Measurements from ENCODE around the gene CEBPZ. TPM values are rescaled to one million over a fixed set of nuclear protein-coding genes. Genes with fewer than 3 reads are reported as not detected.

The CEBPZ gene
- total RNA-seq, 3 donors from 2014 or later: 37.9 to 51.1 (median 46.9) TPM

DNA sequence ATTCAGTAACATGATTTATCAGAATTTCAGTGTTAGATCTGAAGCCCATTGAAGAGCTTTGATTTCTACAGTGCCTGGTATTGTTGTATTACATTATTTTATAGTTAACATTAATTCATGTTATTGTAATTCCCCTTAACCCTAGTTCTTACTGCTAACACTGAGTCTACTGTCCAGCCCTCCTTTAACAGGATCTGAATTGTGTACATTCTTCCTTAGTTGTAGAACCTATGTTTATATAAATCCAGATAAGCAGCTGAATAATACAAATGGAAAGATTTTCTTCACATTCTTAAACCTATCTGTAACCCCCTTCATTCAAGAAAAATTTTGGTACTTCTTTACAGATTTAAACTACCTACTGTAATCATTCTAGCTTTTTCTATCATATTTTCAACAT, 14.8 kb upstream of the CEBPZ start:
- no peaks in the 10 kb centered on the region for H3K27me3 ChIP-seq
- TF ChIP-seq, protein P1, sequence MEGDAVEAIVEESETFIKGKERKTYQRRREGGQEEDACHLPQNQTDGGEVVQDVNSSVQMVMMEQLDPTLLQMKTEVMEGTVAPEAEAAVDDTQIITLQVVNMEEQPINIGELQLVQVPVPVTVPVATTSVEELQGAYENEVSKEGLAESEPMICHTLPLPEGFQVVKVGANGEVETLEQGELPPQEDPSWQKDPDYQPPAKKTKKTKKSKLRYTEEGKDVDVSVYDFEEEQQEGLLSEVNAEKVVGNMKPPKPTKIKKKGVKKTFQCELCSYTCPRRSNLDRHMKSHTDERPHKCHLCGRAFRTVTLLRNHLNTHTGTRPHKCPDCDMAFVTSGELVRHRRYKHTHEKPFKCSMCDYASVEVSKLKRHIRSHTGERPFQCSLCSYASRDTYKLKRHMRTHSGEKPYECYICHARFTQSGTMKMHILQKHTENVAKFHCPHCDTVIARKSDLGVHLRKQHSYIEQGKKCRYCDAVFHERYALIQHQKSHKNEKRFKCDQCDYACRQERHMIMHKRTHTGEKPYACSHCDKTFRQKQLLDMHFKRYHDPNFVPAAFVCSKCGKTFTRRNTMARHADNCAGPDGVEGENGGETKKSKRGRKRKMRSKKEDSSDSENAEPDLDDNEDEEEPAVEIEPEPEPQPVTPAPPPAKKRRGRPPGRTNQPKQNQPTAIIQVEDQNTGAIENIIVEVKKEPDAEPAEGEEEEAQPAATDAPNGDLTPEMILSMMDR (IDR thresholded peaks at IDR 0.05): no peak
- TF ChIP-seq POLR2AphosphoS5 (IDR thresholded peaks at IDR 0.05) (no peak), POLR2A (IDR thresholded peaks at IDR 0.05) (no peak)
- no peaks in the 10 kb centered on the region for H3K4me1 ChIP-seq
- DNase-seq (ENCODE audit: low spot score in 2 of 2): no peak
- H3K4me3 ChIP-seq: no peak overlapping the region
- no peaks in the 10 kb centered on the region for H3K36me3 ChIP-seq
- no peaks in the 10 kb centered on the region for H3K9me3 ChIP-seq
- H3K27ac ChIP-seq: no peak overlapping the region
- intact Hi-C loops (cut with DNase I; ENCODE audit: low total_unique reads): no loop called here

GRCh38 chr2:37244755-37245154, 13.4 kb upstream of the CEBPZ start:
- Histone ChIP-seq H3K36me3 (no peaks in the 10 kb centered on the region), H3K4me1 (no peaks in the 10 kb centered on the region), H3K4me3 (no peak overlapping the region), H3K9me3 (no peaks in the 10 kb centered on the region), H3K27ac (no peak overlapping the region), H3K27me3 (no peaks in the 10 kb centered on the region)
- DNase-seq (ENCODE audit: low spot score in 2 of 2): no peak
- no peak for TF ChIP-seq POLR2A (IDR thresholded peaks at IDR 0.05)
- intact Hi-C loops (cut with DNase I; ENCODE audit: low total_unique reads): no loop called here

- no peaks in the 10 kb centered on the region for H3K9me3 ChIP-seq
- H3K4me3 ChIP-seq: no peak overlapping the region
- no peaks in the 10 kb centered on the region for H3K4me1 ChIP-seq
- intact Hi-C loops (cut with DNase I; ENCODE audit: low total_unique reads): no loop called here
- H3K36me3 ChIP-seq: no peaks in the 10 kb centered on the region
- no peak for TF ChIP-seq POLR2A (IDR thresholded peaks at IDR 0.05)
- no peaks in the 10 kb centered on the region for H3K27me3 ChIP-seq
- DNase-seq (ENCODE audit: low spot score in 2 of 2): no peak
- no peak overlapping the region for H3K27ac ChIP-seq
These were observed 12.6 kb upstream of the CEBPZ start for GRCh38 chr2:37244017-37244416.

DNA sequence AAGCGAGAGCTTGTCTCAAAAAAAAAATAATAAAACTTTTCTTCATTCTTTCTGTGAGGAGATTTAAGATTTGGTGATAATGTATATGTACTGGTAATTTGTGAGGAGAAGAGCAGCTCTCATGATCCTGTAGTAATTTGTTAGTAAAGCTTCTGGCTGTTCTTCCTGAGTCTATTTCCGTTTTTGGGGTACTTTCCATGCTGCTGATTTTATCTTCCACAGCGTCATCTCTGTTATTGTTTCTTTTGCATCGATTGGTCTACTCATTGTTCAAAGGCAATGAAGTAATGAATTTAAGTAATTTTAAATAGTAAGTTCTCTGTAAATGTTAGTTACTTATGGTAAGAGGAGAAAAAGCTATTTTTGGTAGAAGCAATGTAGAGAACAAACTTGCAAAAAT, 12.0 kb upstream of the CEBPZ start:
- Histone ChIP-seq H3K27ac (no peak overlapping the region), H3K4me3 (no peak overlapping the region), H3K36me3 (no peaks in the 10 kb centered on the region), H3K9me3 (no peaks in the 10 kb centered on the region), H3K27me3 (no peaks in the 10 kb centered on the region), H3K4me1 (no peaks in the 10 kb centered on the region)
- intact Hi-C loops (cut with DNase I; ENCODE audit: low total_unique reads): no loop called here
- no peak for DNase-seq (ENCODE audit: low spot score in 2 of 2)
- TF ChIP-seq POLR2A (IDR thresholded peaks at IDR 0.05) (no peak), POLR2AphosphoS5 (IDR thresholded peaks at IDR 0.05) (no peak)
- TF ChIP-seq, protein P1 (IDR thresholded peaks at IDR 0.05): no peak

GRCh38 chr2:37232131-37232933, 936 bp upstream of the CEBPZ start:
- Histone ChIP-seq H3K9me3 (no peaks in the 10 kb centered on the region), H3K27me3 (no peaks in the 10 kb centered on the region), H3K4me3 (peak overlapping the region; percentile 71 to 80 (median 75)), H3K36me3 (no peaks in the 10 kb centered on the region), H3K4me1 (peaks cover 5 to 15% of the 10 kb centered on the region in 2 donors), H3K27ac (peak overlapping the region; percentile 91 to 94)
- DNase-seq (ENCODE audit: low spot score in 2 of 2): no peak
- intact Hi-C loops (cut with DNase I; ENCODE audit: low total_unique reads): no loop called here
- TF ChIP-seq, protein P1 (IDR thresholded peaks at IDR 0.05): no peak
- TF ChIP-seq POLR2AphosphoS5 (IDR thresholded peaks at IDR 0.05) (no peak), POLR2A (IDR thresholded peaks at IDR 0.05) (no peak)

GRCh38 chr2:37230581-37230980, 815 bp downstream of the CEBPZ start:
- TF ChIP-seq POLR2A (IDR thresholded peaks at IDR 0.05): no peak
- TF ChIP-seq, protein P1 (IDR thresholded peaks at IDR 0.05): no peak
- Histone ChIP-seq H3K36me3 (no peaks in the 10 kb centered on the region), H3K4me3 (peak overlapping the region; percentile 71 to 80 (median 75)), H3K27me3 (no peaks in the 10 kb centered on the region), H3K9me3 (no peaks in the 10 kb centered on the region), H3K4me1 (peaks cover 5 to 20% of the 10 kb centered on the region in 2 donors), H3K27ac (peak overlapping the region; percentile 91 to 94)
- intact Hi-C loops (cut with DNase I; ENCODE audit: low total_unique reads): no loop called here
- no peak for DNase-seq (ENCODE audit: low spot score in 2 of 2)
